Measurements from ENCODE around the gene ADARB1. TPM values are rescaled to one million over a fixed set of nuclear protein-coding genes. Genes with fewer than 3 reads are reported as not detected.

Gene ADARB1
- total and polyA plus RNA-seq, 8 donors, result 23.8 to 53.4 (median 30.2) TPM

GRCh38 chr21:45056296-45056904, 18.0 kb upstream of the ADARB1 start:
- Histone ChIP-seq H3K36me3 (no peaks in the 10 kb centered on the region), H3K9me3 (no peaks in the 10 kb centered on the region), H3K4me1 (peaks cover 0 to 10% of the 10 kb centered on the region in 2 donors), H3K27me3 (peaks cover 0 to 38% of the 10 kb centered on the region in 2 donors), H3K4me3 (no peak overlapping the region), H3K27ac (peak overlapping the region in 1 of 2 donors; percentile 59)
- DNase-seq (no peak), ATAC-seq (no peak)
- intact Hi-C loops (cut with DNase I), result no loop called here
- no peak for TF ChIP-seq CTCF (IDR thresholded peaks at IDR 0.05)

GRCh38 chr21:45056917-45057560, 17.3 kb upstream of the ADARB1 start:
- H3K27ac ChIP-seq, result no peak overlapping the region
- peaks cover 0 to 33% of the 10 kb centered on the region in 2 donors for H3K27me3 ChIP-seq
- H3K36me3 ChIP-seq, result no peaks in the 10 kb centered on the region
- H3K9me3 ChIP-seq, result no peaks in the 10 kb centered on the region
- no peak for TF ChIP-seq CTCF (IDR thresholded peaks at IDR 0.05)
- ATAC-seq (no peak), DNase-seq (no peak)
- intact Hi-C loops (cut with DNase I), result no loop called here
- H3K4me3 ChIP-seq, result no peak overlapping the region
- peaks cover 0 to 10% of the 10 kb centered on the region in 2 donors for H3K4me1 ChIP-seq

DNA sequence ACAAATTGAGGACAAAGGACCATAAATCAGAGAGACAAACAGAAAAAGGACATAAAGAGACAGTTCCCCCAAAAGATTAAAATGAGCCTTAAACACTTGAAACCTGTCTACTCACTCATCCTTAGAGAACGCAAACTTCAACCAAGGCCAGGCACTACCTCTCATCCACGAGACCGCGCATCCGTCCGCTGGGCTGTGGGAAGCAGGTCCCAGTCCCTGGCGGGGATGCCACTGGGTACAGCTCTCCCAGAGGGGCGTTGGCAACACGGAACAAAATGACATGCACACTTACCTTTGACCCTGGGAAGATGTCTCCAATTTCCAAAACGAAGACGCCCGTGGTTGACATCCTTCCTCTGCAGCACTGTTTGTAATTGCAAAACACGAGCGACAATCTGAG, 16.5 kb upstream of the ADARB1 start:
- Histone ChIP-seq H3K4me3 (no peak overlapping the region), H3K4me1 (peaks cover 0 to 10% of the 10 kb centered on the region in 2 donors), H3K27ac (no peak overlapping the region), H3K9me3 (no peaks in the 10 kb centered on the region), H3K27me3 (peaks cover 0 to 33% of the 10 kb centered on the region in 2 donors), H3K36me3 (no peaks in the 10 kb centered on the region)
- DNase-seq, result no peak
- TF ChIP-seq CTCF (IDR thresholded peaks at IDR 0.05), result no peak
- ATAC-seq, result no peak
- intact Hi-C loops (cut with DNase I), result no loop called here

DNA sequence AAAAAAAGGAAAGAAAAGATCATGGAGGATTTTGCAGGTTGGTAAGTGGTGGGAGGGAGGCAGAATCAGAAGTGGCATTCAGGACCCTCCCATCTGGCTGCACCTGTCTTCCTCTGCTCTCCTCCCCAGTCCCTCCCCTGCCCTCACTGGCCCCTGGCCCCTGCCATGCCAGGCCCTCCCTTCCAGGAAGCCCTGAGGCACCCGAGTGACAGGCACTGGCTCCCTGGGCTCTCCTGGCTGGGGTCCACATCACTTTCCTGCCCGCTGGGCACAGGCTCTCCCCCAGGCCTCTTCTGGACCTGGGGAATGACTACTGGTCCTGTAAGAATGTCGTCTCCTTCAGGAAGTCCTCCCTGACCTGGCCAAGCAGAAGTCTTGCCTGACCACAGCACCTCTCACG, 15.3 kb upstream of the ADARB1 start:
- peaks cover 0 to 10% of the 10 kb centered on the region in 2 donors for H3K4me1 ChIP-seq
- no peaks in the 10 kb centered on the region for H3K9me3 ChIP-seq
- intact Hi-C loops (cut with DNase I), result no loop called here
- peaks cover 0 to 25% of the 10 kb centered on the region in 2 donors for H3K27me3 ChIP-seq
- ATAC-seq (no peak), DNase-seq (no peak)
- H3K27ac ChIP-seq, result no peak overlapping the region
- TF ChIP-seq CTCF (IDR thresholded peaks at IDR 0.05), result no peak
- H3K4me3 ChIP-seq, result no peak overlapping the region
- H3K36me3 ChIP-seq, result no peaks in the 10 kb centered on the region

GRCh38 chr21:45060089-45060488, 14.3 kb upstream of the ADARB1 start:
- peaks cover 0 to 15% of the 10 kb centered on the region in 2 donors for H3K27me3 ChIP-seq
- peaks cover 0 to 8% of the 10 kb centered on the region in 2 donors for H3K4me1 ChIP-seq
- intact Hi-C loops (cut with DNase I), result no loop called here
- DNase-seq, result no peak
- H3K27ac ChIP-seq, result no peak overlapping the region
- no peaks in the 10 kb centered on the region for H3K36me3 ChIP-seq
- H3K4me3 ChIP-seq, result no peak overlapping the region
- peak; percentile 39 for ATAC-seq
- no peak for TF ChIP-seq CTCF (IDR thresholded peaks at IDR 0.05)
- no peaks in the 10 kb centered on the region for H3K9me3 ChIP-seq

All from left lung (tissue), 10 donors.